Measurements from ENCODE around the gene TENM3. TPM values are rescaled to one million over a fixed set of nuclear protein-coding genes. Genes with fewer than 3 reads are reported as not detected.

TENM3 gene
- total RNA-seq, 4 donors from 2014 or later, result 29.8 to 58.5 (median 35.9) TPM

GRCh38 chr4:182743815-182744214, 500.6 kb downstream of the TENM3 start:
- TF ChIP-seq CTCF (IDR thresholded peaks at IDR 0.05; ENCODE audit: low read depth), result no peak

GRCh38 chr4:182745237-182745636, 502.0 kb downstream of the TENM3 start:
- TF ChIP-seq CTCF (IDR thresholded peaks at IDR 0.05; ENCODE audit: low read depth), result no peak

GRCh38 chr4:182746876-182747275, 503.7 kb downstream of the TENM3 start:
- no peak for TF ChIP-seq CTCF (IDR thresholded peaks at IDR 0.05; ENCODE audit: low read depth)

GRCh38 chr4:182748283-182748682, 505.1 kb downstream of the TENM3 start:
- no peak for TF ChIP-seq CTCF (IDR thresholded peaks at IDR 0.05; ENCODE audit: low read depth)

GRCh38 chr4:182748949-182749348, 505.7 kb downstream of the TENM3 start:
- TF ChIP-seq CTCF (IDR thresholded peaks at IDR 0.05; ENCODE audit: low read depth), result no peak

- no peak for TF ChIP-seq CTCF (IDR thresholded peaks at IDR 0.05; ENCODE audit: low read depth)
These were observed 506.5 kb downstream of the TENM3 start for GRCh38 chr4:182749667-182750167.

GRCh38 chr4:182752158-182752910, 509.1 kb downstream of the TENM3 start:
- TF ChIP-seq CTCF (IDR thresholded peaks at IDR 0.05; ENCODE audit: low read depth), result no peak
